Stimulated activated CD8-positive, alpha-beta memory T cell treated with anti-CD3 and anti-CD28 coated beads, Interleukin-4, amount 100 ng/mL, for 24 hours (primary cell): ENCODE results near the gene WDR37.
A peak's percentile ranks its signal among the peaks of the same experiment; 100 is the strongest.
"Not testable (repeated sequence)": the region's sequence is repeated elsewhere in the genome, so short reads cannot be mapped to it uniquely, and the experiment has no call there.

Experiments used
- DNase-seq: peaks from one replicate; pipeline ENCODE4 v3.0.0-alpha.2; 2020; ENCODE audit warnings: low read depth

The WDR37 gene

DNA sequence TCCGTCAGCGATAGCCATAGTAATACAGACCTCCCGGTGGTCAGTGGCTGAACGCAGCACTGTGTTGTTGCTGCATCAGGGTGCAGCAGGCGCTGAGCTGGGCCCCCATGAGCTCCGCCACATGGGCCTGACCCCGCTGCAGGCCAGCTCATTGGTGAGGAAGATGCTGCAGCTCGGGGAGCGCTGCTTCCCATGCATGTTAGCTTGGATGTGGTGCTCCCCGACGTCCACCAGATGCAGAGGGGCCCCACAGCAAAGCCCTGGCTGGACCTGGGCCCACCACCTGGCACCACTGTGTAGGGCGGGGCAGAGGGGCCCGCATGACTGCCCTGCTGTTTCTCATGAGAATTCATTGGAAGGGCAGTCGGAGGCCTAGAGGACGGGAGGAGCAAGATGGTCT is 50.8 kb downstream of the WDR37 start:
- DNase-seq, result no peak

DNA sequence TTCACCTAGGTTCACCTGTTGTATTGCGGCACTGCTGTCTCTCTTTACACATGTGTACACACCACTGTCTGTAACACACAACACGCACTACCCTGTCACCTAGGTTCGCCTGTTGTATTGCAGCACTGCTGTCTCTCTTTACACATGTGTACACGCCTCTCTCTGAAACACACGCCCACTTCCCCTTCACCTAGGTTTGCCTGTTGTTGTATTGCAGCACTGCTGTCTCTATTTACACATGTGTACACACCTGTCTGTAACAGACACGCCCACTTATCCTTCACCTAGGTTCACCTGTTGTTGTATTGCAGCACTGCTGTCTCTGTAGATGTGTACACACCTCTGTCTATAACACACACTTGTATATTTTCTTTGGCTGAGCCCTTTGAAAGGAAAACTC is 51.5 kb downstream of the WDR37 start:
- no peak for DNase-seq

DNA sequence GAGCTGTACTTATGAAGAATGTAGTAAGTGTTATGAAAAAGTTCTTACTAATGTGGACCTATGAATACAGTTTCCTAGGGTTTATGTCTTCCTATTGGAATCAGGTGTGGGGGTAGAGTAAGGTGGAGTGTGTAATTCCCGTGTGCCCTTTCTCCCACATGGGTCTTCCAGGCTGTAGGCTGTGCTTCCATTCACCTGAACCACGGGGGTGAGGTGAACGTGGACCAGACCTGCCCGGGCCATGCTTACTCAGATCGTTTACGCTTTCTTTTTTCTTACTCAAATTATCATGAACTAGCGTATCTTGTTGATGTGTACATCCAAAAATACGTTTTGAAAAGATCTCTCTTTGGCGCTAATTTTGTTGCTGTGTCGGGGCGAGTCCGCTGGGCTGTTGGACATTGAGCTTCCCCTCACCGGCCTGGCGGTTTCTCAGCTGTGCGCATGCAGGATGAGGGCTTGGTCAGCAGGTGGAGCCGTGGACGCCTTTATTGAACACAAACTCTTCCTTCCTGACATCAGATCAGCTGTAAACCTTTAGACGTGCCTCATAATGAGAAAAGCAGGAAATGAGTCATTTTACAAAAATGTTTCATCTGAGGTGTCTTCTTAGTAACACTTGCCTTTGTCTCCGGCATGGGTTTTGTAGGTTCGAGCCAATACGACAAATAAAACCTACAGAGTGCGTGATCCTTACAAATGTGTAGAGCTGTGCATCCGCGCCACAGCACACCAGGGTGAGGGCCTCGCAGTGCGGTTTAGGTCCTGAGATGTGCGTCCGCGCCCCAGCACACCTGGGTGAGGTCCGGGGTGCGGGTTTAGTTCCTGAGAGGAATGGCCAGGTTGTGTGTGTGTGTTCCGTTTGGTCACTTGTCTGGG is 53.8 kb downstream of the WDR37 start:
- DNase-seq, result peak; percentile 62

DNA sequence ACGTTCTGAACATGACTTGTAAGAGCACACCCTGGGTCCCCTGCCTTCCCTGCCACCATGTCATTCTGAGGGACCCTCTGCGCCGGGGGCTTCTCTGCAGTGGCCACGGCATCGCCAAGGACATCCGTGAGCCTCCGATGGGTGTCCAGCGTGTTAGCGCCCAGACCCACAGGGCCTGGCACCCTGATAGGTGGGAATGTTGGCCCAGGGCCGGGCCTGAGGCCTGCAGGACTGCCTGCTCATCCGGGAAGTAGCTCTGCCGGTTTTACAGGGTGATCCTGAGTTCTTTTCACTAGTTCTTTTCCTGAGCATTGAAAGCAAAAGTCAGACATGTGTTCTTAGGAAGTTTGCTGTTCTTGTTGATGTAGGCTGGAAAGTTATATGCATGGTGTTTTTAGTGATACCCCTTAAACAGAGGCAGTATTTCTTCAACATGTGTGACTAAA is 54.5 kb downstream of the WDR37 start:
- DNase-seq, result no peak

DNA sequence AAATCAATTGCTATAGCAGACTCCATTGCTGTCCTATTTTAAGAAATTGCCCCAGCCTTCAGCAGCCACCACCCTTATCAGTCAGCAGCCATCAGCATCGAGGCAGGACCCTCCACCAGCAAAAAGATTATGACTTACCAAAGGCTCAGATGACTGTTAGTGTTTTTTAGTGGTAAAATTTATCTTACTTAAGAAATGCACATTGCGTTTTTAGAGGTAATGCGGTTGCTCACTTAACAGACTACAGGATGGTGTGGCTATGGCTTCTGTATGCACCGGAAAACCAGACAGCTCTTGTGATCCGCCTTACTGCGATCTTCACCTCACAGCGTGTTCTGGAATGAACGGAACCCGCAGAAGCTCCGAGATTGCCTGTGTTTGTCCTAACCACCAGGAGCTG is 58.1 kb downstream of the WDR37 start:
- no peak for DNase-seq

DNA sequence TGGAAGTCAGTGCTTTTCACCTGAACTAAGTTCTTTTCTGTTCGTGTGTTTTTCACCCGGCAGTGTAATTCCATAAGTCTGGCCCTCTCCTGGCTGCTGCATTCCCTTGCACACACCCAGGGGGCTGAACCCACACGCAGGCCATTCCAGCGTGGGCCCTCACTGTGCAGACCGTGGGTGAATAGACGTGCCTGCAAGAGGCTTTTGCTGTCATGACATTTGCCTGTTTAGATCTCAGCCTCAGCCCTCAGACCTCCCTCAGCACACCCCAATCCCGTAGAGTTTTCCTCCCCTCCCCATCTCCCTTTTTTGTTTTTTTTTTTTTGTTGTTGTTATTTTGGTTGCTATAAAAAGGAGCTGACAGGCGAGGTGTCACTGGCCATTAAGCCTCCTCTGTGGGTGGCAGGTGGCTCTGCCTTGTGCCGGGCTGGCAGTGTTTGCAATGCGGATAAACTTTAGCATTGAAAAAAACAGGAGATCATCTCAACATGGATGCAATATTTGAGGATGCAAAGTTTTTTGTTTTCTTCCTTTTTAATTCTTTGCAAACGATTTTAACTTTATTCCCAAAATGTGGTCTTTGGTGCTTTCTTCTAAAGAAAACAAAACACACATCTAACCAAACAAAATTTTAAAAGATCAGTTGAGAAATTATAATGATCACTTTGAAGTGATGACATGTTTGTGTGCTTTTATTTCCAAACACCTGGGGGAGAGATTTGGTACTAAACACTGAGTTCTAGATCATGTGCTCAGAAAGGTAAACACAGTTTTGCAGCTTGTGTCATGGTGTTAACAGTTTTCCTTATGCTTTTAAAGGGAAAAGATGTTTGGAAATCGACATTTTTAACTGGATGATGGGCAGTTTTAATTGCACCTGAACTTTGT is 58.8 kb downstream of the WDR37 start:
- DNase-seq, result no peak

DNA sequence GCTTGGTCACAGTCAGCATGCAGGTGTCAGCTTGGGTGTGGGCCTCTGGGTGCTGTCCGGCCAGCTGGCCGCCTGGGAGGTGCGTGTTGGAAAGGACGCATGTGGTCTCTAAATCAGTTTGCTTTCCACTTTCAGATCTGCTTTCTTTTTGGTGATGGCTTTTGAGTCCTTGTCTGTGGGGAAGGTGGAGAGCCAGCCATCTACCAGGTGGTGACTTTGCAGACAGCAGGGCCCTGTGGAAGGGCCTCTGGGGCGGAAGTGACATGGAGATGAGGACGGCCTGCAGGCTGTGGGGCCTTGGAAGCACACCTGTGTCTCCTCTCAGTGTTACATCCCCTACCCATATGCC is 59.4 kb downstream of the WDR37 start:
- DNase-seq, result no peak

DNA sequence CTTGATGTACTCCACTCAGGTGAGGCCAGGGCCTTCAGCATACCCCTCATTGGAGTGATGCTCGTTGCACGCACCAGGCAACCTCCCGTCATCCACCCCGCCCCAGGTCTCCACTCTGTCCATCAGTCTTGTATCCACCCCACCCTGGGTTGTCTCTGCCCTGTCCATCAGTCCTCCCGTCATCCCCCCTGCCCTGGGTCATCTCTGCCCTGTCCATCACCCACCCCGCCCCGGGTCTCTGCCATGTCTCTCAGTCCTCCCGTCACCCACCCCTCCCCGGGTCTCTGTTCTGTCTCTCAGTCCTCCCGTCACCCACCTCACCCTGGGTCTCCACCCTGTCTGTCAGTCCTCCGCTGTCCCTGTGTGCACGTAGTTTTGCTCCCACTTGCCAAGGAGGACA is 59.9 kb downstream of the WDR37 start:
- no peak for DNase-seq

DNA sequence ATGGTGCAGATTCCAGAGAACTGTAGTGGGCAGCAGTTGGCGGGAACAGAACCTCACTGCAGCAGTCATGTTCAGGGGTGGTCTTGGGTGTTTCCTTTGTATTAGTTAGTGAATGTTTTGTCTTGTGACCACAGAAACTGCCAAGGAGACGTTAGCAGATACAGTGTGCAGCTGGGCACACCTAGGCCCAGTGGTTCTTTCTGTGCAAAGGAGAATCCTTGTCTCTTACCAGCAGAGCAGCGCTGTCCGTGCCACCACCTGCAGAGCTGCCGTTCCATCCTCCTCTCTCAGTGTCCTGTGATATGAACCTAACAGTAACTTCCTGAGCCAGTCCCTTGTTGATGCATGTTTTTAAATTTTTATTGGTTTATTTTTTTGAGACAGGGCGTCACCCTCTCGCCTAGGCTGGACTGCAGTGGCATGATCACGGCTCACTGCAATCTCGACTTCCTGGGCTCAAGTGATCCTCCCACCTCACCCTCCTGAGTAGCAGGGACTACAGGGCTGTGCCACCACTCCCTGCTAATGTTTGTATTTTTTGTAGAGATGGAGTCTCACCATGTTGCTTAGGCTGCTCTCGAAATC is 60.6 kb downstream of the WDR37 start:
- DNase-seq, result no peak

DNA sequence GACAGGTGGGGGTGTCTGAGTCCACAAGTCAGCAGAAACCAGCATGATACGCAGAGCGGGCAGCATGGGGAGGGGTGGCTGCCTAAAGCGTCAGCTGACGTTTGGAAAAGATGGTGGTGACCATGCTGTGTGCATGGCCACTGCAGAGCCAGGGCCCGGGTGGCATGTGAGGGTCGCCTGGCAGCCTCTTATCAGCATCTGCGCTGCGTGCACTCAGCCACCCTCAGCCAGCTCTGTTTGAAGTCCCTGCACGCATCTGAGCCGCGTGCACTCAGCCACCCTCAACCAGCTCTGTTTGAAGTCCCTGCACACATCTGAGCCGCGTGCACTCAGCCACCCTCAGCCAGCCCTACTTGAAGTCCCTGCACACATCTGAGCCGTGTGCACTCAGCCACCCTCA is 61.5 kb downstream of the WDR37 start:
- no peak for DNase-seq

DNA sequence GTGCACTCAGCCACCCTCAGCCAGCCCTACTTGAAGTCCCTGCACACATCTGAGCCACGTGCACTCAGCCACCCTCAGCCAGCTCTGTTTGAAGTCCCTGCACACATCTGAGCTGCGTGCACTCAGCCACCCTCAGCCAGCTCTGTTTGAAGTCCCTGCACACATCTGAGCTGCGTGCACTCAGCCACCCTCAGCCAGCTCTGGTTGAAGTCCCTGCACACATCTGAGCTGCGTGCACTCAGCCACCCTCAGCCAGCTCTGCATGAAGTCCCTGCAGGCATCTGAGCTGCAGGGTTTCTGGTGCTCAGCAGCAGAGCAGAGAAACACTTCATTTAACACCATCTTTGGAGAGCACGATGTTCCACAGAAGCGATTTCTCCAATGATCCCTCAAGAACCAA is 62.1 kb downstream of the WDR37 start:
- not testable (repeated sequence) for DNase-seq

DNA sequence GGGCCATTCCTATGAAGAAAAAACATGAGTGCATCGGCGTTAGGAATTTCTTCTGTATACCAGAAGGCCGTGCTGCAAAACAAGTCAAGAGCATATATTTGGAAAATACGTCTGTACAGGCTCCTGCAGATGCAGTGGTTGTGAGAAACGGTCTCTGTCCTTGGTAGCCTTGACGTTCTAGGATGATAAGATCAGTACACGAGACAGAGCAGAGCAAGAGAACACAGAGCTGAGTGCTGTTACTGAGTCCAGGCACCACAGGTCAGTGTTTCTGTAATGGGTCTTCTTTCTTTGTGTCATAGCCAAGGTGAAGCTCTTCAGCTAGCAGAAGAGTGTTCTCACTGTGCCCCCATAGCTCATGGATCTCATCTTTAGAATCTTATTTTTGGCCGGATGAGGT is 62.8 kb downstream of the WDR37 start:
- no peak for DNase-seq

DNA sequence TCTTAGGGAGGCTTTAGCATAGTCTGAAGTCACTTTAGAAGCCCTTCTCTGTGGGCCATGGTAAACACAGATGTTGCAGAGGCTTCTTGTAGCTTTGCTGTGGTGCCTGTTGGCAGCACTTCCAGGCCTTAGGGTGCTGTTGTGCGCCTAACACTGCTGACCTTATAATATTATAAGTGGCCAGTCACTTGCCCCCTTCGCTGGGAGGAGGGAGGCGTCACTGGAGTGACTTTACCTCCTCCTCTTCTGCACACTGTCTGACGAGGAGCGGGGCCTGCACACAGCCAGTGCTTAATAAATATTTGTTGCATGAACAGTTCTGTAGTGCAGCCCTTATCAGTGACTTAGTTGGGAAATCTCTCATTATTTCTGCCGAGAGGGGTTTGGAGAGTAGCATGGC is 63.3 kb downstream of the WDR37 start:
- DNase-seq, result no peak

DNA sequence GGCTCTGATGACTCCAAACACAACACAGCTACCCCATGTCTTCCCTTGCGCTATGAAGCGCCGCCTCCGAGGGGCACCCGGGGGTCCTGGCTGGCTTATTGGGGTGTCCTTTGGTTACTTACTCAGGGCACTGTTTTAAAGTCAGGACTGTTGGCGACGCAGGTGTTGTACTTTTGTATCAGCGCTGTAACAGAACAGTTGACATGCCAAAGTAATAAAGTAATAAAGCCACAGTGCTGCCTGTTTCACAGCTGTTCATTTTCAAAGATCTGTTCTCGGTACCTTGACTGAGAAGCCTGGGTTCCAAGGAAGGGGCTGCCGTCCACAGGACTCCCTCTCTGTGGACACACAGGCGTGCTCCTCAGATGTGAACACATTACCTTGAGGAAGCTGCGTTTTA is 64.1 kb downstream of the WDR37 start:
- no peak for DNase-seq

DNA sequence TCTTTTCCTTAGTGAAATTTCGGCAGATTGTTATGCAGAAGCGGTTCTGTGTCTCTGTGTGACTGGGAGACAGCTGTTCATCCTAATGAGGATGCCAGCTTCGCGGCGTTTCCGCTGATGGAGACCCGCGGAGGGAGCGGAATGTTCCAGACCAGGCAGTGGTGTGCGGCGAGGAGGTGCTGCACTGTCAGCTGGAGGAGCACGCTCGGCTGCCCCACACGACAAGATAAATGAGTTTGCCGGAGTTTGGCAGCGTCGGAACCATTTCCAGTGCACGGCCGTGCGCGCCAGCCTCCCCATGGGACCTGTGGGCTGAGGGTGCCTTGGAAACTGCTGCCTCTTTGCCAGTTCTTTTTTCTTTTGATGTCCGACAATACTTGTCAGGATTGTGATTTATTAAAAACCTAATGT is 64.6 kb downstream of the WDR37 start:
- DNase-seq, result no peak

DNA sequence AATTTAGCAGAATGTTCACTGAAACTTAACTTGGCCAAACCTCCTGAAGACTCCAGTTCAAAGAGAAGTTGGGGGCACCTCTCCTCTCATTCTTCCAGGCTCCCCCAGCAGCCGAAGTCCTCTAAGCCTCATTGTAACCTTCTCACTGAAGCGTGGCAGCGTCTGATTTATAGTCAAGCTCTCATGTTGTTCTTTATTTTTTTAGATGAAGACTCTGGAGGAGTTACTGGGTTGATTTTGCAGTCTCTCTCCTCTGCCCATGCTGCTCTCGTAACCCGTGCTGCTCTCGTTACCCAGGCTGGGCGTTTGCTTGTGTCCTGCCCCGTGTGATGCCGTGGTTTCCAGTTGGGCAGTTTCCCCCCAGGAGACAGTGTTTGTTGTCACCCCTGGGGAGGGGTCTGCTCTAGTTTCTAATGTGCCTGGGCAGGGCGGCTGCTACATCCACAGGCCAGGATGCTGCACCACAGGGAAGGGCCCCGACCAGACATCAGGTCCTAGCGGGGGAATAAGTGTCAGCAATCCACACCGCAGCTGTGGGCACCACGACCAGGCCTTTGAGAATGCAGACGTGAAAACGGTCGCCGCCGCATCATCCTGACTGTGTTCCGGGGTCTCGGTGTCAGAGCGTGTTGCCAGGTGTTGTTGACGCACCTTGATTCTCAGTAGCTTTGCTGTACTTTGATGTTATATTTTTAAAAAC is 65.2 kb downstream of the WDR37 start:
- DNase-seq, result no peak

DNA sequence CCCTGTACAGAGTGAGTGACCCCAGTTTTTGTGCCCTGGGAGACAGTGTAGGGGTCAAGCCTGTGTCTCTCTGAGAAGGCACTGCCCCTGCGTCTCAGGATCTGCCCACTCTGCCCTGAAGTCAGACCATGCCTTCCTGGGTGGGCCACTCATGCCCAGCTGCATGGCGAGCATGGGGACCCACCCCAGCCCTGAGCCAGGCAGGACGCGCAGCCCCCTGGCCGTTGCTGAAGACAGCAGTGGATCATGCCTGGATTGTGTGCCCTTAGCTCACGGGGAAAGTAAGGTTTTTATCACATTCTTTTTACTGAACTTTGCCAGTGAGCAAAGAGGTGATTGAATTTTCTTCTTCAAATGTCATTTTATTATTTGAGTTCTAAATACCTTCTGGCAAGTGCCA is 66.2 kb downstream of the WDR37 start:
- DNase-seq, result no peak

DNA sequence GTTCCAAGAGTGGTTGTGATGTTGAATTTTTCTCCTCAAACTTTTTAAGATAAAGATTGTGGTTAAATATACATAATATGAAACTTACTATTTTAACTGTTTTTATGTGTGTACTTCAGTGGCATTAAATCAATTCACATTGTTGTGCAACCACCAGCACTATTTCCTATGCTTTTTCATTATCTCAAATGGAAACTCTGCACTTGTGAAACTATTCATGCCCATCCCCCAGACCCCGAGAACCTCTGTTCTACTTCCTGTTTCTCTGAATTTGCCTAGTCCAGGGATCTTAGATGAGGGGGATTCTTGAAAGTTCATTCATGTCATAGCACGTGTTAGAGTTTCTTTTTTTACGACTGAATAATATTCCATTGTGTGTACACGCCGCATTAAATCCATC is 67.0 kb downstream of the WDR37 start:
- DNase-seq, result no peak

DNA sequence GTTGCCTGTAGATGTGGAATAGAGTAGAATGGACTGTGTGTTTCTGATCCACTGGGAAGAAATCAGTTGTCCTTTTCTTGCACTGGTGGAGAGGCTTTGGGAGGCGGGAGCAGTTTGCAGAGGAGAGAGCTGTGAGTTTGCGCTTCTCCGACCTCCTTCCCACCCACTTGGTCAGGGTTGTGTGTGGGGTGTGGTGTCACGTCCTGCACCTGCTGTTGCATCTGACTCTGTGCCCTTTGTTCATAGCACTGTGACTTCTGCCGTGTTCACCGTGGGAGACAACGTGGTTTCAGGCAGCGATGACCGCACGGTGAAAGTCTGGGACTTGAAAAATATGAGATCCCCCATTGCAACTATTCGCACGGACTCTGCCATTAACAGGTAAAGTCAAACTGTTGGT is 67.8 kb downstream of the WDR37 start:
- no peak for DNase-seq

DNA sequence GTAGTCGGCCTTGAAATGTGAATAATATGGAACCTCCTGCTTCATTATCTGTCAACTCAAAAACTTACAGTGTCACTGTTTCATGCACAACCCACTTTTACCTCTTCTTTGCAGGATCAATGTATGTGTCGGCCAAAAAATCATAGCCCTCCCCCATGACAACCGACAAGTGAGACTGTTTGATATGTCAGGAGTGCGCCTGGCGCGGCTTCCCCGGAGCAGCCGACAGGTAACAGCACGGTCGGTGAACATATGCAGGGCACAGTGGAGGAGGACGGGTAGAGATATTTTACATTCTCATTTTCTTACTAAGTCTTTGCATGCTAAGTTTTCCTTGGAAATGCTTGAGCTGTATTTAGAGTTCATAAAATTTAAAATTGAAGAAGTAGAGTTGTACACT is 68.6 kb downstream of the WDR37 start:
- DNase-seq, result no peak

DNA sequence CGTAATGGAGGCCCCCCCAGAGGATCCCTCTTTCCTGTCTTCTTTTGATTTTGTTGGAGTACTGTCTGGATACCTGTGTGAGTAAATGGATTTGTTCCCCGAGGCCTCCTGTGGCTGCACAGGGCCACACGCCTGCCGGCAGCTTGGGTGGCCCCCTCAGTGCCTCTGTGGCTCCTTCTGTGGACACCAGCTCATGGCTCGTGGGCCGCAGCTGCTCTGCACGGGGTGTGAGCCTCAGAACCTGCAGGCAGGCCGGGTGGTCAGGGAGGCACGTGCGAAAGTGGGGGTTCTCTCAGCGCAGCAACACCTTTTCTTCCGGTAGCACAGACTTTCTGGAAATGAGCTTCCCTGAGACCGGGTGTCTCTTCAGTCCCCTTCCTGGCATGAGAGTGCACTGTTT is 70.3 kb downstream of the WDR37 start:
- DNase-seq, result no peak

DNA sequence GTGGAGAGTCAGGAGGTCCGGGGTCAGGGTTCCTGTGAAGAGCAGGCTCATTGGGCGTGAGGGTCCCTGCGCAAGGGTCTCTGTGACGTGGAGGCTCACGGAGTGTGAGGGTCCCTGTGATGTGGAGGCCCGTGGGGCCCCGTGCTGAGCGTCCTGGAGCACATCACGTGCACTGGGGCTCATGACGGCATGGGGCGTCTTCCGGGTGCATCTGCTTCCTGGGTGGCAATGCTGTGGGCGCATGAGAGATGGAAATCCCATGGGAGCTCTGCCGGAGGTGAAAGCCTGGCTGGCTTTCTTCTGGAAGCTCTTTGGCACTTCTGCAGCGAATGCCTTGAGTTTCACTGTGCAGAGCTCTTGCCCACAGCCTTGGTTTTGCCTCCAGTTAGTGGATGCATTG is 71.4 kb downstream of the WDR37 start:
- no peak for DNase-seq
